ENCODE results near the gene WDR45B. TPM values are rescaled to one million over a fixed set of nuclear protein-coding genes. Genes with fewer than 3 reads are reported as not detected.

WDR45B gene
- total RNA-seq, 1 donor from 2014 or later: 75.8 TPM

GRCh38 chr17:82627405-82627804, 20.8 kb downstream of the WDR45B start:
- Mint-ChIP-seq H3K27me3 (no peaks in the 10 kb centered on the region), H3K27ac (peak overlapping the region; percentile 76), H3K9me3 (ENCODE audit: low read depth) (no peaks in the 10 kb centered on the region), H3K4me1 (ENCODE audit: low read depth) (no peaks in the 10 kb centered on the region), H3K36me3 (ENCODE audit: insufficient read depth) (peaks cover 26% of the 10 kb centered on the region), H3K4me3 (ENCODE audit: low read depth) (no peak overlapping the region)
- DNase-seq (ENCODE audit: low spot score, unreplicated experiment): no peak
- no peak for TF ChIP-seq CTCF (IDR thresholded peaks at IDR 0.05; ENCODE audit: unreplicated experiment)

- TF ChIP-seq CTCF (IDR thresholded peaks at IDR 0.05; ENCODE audit: unreplicated experiment): no peak
- no peak for DNase-seq (ENCODE audit: low spot score, unreplicated experiment)
- Mint-ChIP-seq H3K4me3 (ENCODE audit: low read depth) (no peak overlapping the region), H3K36me3 (ENCODE audit: insufficient read depth) (peaks cover 34% of the 10 kb centered on the region), H3K27ac (no peak overlapping the region), H3K27me3 (no peaks in the 10 kb centered on the region), H3K4me1 (ENCODE audit: low read depth) (no peaks in the 10 kb centered on the region), H3K9me3 (ENCODE audit: low read depth) (no peaks in the 10 kb centered on the region)
Observed at GRCh38 chr17:82623707-82624106, 24.5 kb downstream of the WDR45B start.

DNA sequence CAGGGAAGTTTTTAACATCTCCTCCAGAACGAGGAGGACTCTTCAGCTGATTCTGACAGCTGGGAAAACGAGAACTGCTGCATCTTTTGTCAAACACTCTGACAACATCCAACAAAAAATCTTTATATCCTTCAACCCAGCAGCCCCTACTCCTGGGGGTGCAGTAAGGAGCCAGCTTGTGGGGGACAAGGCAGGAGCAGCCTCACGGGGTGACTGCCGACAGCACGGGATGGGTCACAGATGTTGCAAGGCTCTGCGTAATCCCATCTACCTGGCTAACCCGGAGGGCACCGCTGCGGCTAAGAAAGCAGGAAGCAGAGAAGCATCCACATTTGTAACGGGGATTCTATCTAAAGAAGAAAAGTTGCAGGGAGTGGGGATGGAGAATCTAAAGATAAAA, 28.6 kb downstream of the WDR45B start:
- no peak overlapping the region for H3K27ac Mint-ChIP-seq
- no peak overlapping the region for H3K4me3 Mint-ChIP-seq (ENCODE audit: low read depth)
- peaks cover 30% of the 10 kb centered on the region for H3K36me3 Mint-ChIP-seq (ENCODE audit: insufficient read depth)
- H3K9me3 Mint-ChIP-seq (ENCODE audit: low read depth): no peaks in the 10 kb centered on the region
- no peaks in the 10 kb centered on the region for H3K27me3 Mint-ChIP-seq
- H3K4me1 Mint-ChIP-seq (ENCODE audit: low read depth): no peaks in the 10 kb centered on the region
- TF ChIP-seq CTCF (IDR thresholded peaks at IDR 0.05; ENCODE audit: unreplicated experiment): no peak
- no peak for DNase-seq (ENCODE audit: low spot score, unreplicated experiment)

DNA sequence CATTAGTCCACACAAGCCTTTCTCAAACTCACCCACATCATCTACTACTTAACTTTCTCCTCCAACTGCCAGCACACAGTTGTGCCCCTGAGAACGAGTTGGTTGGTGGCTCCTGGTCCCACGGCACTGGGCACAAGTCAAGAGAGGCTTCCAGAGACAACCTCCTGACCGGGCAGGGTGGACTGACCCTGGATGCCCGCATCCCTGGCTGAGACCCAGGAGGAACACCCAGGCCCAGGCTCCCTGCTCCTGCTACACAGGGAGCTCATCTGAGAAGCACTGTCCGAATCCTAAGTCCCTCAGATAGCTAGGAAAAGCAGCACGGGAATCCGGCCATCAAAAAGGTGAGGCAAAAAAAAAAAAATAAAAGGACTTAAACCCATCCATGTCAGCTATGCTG, 29.0 kb downstream of the WDR45B start:
- peaks cover 32% of the 10 kb centered on the region for H3K36me3 Mint-ChIP-seq (ENCODE audit: insufficient read depth)
- no peaks in the 10 kb centered on the region for H3K9me3 Mint-ChIP-seq (ENCODE audit: low read depth)
- H3K4me1 Mint-ChIP-seq (ENCODE audit: low read depth): no peaks in the 10 kb centered on the region
- no peak for DNase-seq (ENCODE audit: low spot score, unreplicated experiment)
- H3K27me3 Mint-ChIP-seq: no peaks in the 10 kb centered on the region
- no peak for TF ChIP-seq CTCF (IDR thresholded peaks at IDR 0.05; ENCODE audit: unreplicated experiment)
- H3K4me3 Mint-ChIP-seq (ENCODE audit: low read depth): no peak overlapping the region
- H3K27ac Mint-ChIP-seq: no peak overlapping the region

GRCh38 chr17:82616021-82616711, 32.1 kb downstream of the WDR45B start:
- peaks cover 37% of the 10 kb centered on the region for H3K36me3 Mint-ChIP-seq (ENCODE audit: insufficient read depth)
- TF ChIP-seq CTCF (IDR thresholded peaks at IDR 0.05; ENCODE audit: unreplicated experiment): no peak
- no peaks in the 10 kb centered on the region for H3K9me3 Mint-ChIP-seq (ENCODE audit: low read depth)
- no peak for DNase-seq (ENCODE audit: low spot score, unreplicated experiment)
- H3K4me1 Mint-ChIP-seq (ENCODE audit: low read depth): no peaks in the 10 kb centered on the region
- H3K27ac Mint-ChIP-seq: no peak overlapping the region
- H3K4me3 Mint-ChIP-seq (ENCODE audit: low read depth): no peak overlapping the region
- H3K27me3 Mint-ChIP-seq: no peaks in the 10 kb centered on the region
